Left lung (tissue), 10 donors: ENCODE results near the gene PRPS1. TPM values are rescaled to one million over a fixed set of nuclear protein-coding genes. Genes with fewer than 3 reads are reported as not detected.
A peak's percentile ranks its signal among the peaks of the same experiment; 100 is the strongest.

Experiments used
- ATAC-seq: fragments of 200-7000 bp; cut with Tn5 transposase; one replicate; pipeline ENCODE4 v1.9.1; 2020; ENCODE audit warnings: moderate library complexity
- DNase-seq, 4 donors: peaks; one replicate each; pipeline ENCODE4 v3.0.0-alpha.2; 2013 to 2020
- H3K27ac ChIP-seq, 2 donors: fragments of 200-600 bp; sonication (generic) in 1 of 2; one replicate each; pipeline versions ENCODE4 v1.5.0 to v1.8.0; 2020 to 2021
- H3K27me3 ChIP-seq, 2 donors: fragments of 200-600 bp; sonication (generic) in 1 of 2; one replicate each; pipeline versions ENCODE4 v1.5.0 to v1.8.0; 2020 to 2021
- H3K36me3 ChIP-seq, 2 donors: fragments of 200-600 bp; sonication (generic) in 1 of 2; one replicate each; pipeline versions ENCODE4 v1.5.0 to v1.8.0; 2020 to 2021
- H3K4me1 ChIP-seq, 2 donors: fragments of 200-600 bp; one replicate each; pipeline ENCODE4 v1.8.0; 2021
- H3K4me3 ChIP-seq, 2 donors: fragments of 200-600 bp; sonication (generic) in 1 of 2; one replicate each; pipeline versions ENCODE4 v1.5.0 to v1.8.0; 2020 to 2021; ENCODE audit warnings: mild to moderate bottlenecking in 1 of 2
- H3K9me3 ChIP-seq, 2 donors: fragments of 200-600 bp; sonication (generic) in 1 of 2; one replicate each; pipeline versions ENCODE4 v1.5.0 to v1.8.0; 2020 to 2021
- CTCF ChIP-seq, 2 donors: fragments of 200-600 bp; sonication (generic) in 1 of 2; IDR thresholded peaks; one replicate each; pipeline versions ENCODE4 v1.5.0 to v1.8.0; 2021; ENCODE audit warnings: antibody characterized with exemption in 2 of 2
- intact Hi-C, 2 donors: fragments of 100-400 bp; cut with DNase I; formaldehyde crosslinking; loops; one replicate each; pipeline versions ENCODE4 v1.11.2 to v1.14.2; 2022
- polyA plus RNA-seq, 6 donors: library from polyadenylated mRNA; unstranded; fragments of 120-200 nt; gene quantifications; one replicate each; pipeline ENCODE4 v1.2.1, GENCODE V29; 2013; ENCODE audit not compliant: insufficient read length in 6 of 6
- total RNA-seq, 2 donors: library from RNA; stranded (reverse); fragmentation: NEBNext Ultra II Directional; extraction: Animal tissue kit (Norgen Biotek cat#: 25700); gene quantifications; one replicate each; pipeline ENCODE4 v1.2.1, GENCODE V29; 2021
- donor health status: DM: no; HTN: yes; CAD: no.
- donor health status: DM: no; HTN: no; CAD: no.

PRPS1 gene
- total and polyA plus RNA-seq, 8 donors, result 29.4 to 45.3 (median 42.2) TPM

GRCh38 chrX:107610667-107611066 is 17.6 kb upstream of the PRPS1 start:
- H3K36me3 ChIP-seq, result no peaks in the 10 kb centered on the region
- no peak for TF ChIP-seq CTCF (IDR thresholded peaks at IDR 0.05)
- H3K27me3 ChIP-seq, result no peaks in the 10 kb centered on the region
- H3K4me3 ChIP-seq, result no peak overlapping the region
- no peak overlapping the region for H3K27ac ChIP-seq
- no peaks in the 10 kb centered on the region for H3K9me3 ChIP-seq
- intact Hi-C loops, result no loop called here
- ATAC-seq (no peak), DNase-seq (no peak)
- H3K4me1 ChIP-seq, result no peaks in the 10 kb centered on the region

DNA sequence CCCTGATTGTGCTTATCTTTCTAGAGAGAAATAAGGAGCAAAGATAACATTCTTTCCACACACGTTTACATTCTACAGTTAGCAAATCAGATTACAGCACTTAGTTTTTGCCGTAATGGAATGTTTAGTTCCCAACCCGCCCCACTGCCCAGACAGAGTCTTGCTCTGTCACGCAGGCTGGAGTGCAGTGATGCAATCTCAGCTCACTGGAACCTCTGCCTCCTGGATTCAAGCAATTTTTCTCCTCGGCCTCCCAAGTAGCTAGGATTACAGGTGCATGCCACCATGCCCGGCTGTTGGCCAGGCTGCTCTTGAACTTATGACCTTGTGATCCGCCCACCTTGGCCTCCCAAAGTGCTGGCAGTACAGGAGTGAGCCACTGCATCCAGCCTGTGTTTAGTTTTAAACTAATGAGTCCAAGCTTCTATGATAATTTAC is 8.4 kb upstream of the PRPS1 start:
- Histone ChIP-seq H3K4me1 (no peaks in the 10 kb centered on the region), H3K36me3 (no peaks in the 10 kb centered on the region), H3K27me3 (no peaks in the 10 kb centered on the region), H3K9me3 (no peaks in the 10 kb centered on the region), H3K27ac (no peak overlapping the region), H3K4me3 (no peak overlapping the region)
- no peak for DNase-seq
- no peak for TF ChIP-seq CTCF (IDR thresholded peaks at IDR 0.05)
- intact Hi-C loops, result no loop called here
- peak; percentile 33 for ATAC-seq

- TF ChIP-seq CTCF (IDR thresholded peaks at IDR 0.05), result no peak
- H3K27me3 ChIP-seq, result no peaks in the 10 kb centered on the region
Measured at GRCh38 chrX:107624893-107625292, 3.4 kb upstream of the PRPS1 start.

DNA sequence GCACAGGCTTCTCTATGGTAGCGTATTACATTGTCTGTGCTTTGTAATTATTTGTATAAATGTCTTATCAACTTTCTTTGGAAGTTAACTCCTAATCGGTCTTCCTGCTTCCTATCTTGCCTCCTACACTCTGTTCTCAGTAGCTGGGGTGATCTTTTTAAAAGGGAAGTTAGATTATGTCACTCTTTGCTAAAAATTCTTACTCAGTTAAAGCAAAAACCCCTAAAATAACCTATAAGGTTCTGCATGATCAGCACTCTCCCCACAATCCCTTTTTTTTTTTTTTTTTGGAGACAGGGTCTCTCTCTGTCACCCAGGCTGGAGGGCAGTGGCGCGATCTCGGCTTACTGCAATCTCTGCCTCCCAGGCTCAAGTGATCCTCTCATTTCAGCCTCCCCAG is 2.6 kb upstream of the PRPS1 start:
- no peak overlapping the region for H3K4me3 ChIP-seq
- H3K36me3 ChIP-seq, result no peaks in the 10 kb centered on the region
- TF ChIP-seq CTCF (IDR thresholded peaks at IDR 0.05), result no peak
- no peaks in the 10 kb centered on the region for H3K9me3 ChIP-seq
- no peak for DNase-seq
- H3K27me3 ChIP-seq, result no peaks in the 10 kb centered on the region
- intact Hi-C loops, result no loop called here
- peaks cover 0 to 4% of the 10 kb centered on the region in 2 donors for H3K4me1 ChIP-seq
- H3K27ac ChIP-seq, result no peak overlapping the region
- no peak for ATAC-seq

More at GRCh38 chrX:107624893-107625292, 3.4 kb upstream of the PRPS1 start:
- no peak overlapping the region for H3K4me3 ChIP-seq
- DNase-seq, result no peak
- no peak for ATAC-seq
- no peaks in the 10 kb centered on the region for H3K9me3 ChIP-seq
- H3K27ac ChIP-seq, result no peak overlapping the region
- intact Hi-C loops, result no loop called here
- peaks cover 0 to 4% of the 10 kb centered on the region in 2 donors for H3K4me1 ChIP-seq
- H3K36me3 ChIP-seq, result no peaks in the 10 kb centered on the region

- H3K27ac ChIP-seq, result no peak overlapping the region
- H3K9me3 ChIP-seq, result no peaks in the 10 kb centered on the region
- no peak overlapping the region for H3K4me3 ChIP-seq
- peaks cover 0 to 4% of the 10 kb centered on the region in 2 donors for H3K4me1 ChIP-seq
- intact Hi-C loops, result no loop called here
- DNase-seq (no peak), ATAC-seq (no peak)
- H3K27me3 ChIP-seq, result no peaks in the 10 kb centered on the region
- TF ChIP-seq CTCF (IDR thresholded peaks at IDR 0.05), result no peak
- H3K36me3 ChIP-seq, result no peaks in the 10 kb centered on the region
Measured at GRCh38 chrX:107626481-107626880, 1.8 kb upstream of the PRPS1 start.
